HepG2 (cell line): Measurements from ENCODE around the gene AQP11. TPM values are rescaled to one million over a fixed set of nuclear protein-coding genes. Genes with fewer than 3 reads are reported as not detected.

Experiments
- CHD2 ChIP-seq: IDR thresholded peaks from 2 replicates; pipeline ENCODE4 v1.6.1; 2011; ENCODE audit warnings: low read depth, low read length, improper control_type of control experiment
- DR1 ChIP-seq: sonication (generic); formaldehyde crosslinking; IDR thresholded peaks from 2 replicates; pipeline ENCODE4 v1.8.0; 2021; ENCODE audit warnings: mild to moderate bottlenecking, missing genetic modification reagents, inconsistent platforms
- ELF4 ChIP-seq: sonication (generic); formaldehyde crosslinking; IDR thresholded peaks from 2 replicates; pipeline ENCODE4 v1.5.0; 2020; ENCODE audit warnings: missing genetic modification reagents, mild to moderate bottlenecking, moderate library complexity, borderline replicate concordance
- ETV5 ChIP-seq: IDR thresholded peaks from 2 replicates; pipeline ENCODE4 v1.6.1; 2018; ENCODE audit warnings: missing biosample characterization, missing genetic modification reagents, inconsistent platforms, borderline replicate concordance
- HNRNPK ChIP-seq: fragments of 200-400 bp; formaldehyde crosslinking; IDR thresholded peaks from 2 replicates; pipeline ENCODE4 v1.6.1; 2018; ENCODE audit warnings: low read length, low read depth, moderate library complexity, mild to moderate bottlenecking; ENCODE audit not compliant: poor library complexity, severe bottlenecking
- KLF13 ChIP-seq: sonication (generic); formaldehyde crosslinking; IDR thresholded peaks from 2 replicates; pipeline ENCODE4 v1.4.0; 2020; ENCODE audit warnings: mild to moderate bottlenecking, missing genetic modification reagents
- NONO ChIP-seq, 2 experiments: fragments of 450-650 bp in 1 of 2; sonication (generic) in 1 of 2; formaldehyde crosslinking in 1 of 2; IDR thresholded peaks in 1 of 2; conservative IDR thresholded peaks in 1 of 2; 2 replicates each; pipeline versions ENCODE4 v1.6.1 to v1.8.0; 2017 to 2022; ENCODE audit warnings: mild to moderate bottlenecking in 1 of 2, missing genetic modification reagents in 1 of 2, moderate library complexity in 1 of 2
- PLRG1 ChIP-seq: fragments of 450-650 bp; conservative IDR thresholded peaks from 2 replicates; pipeline ENCODE4 v1.6.1; 2016
- SSRP1 ChIP-seq: IDR thresholded peaks from 2 replicates; pipeline ENCODE4 v1.6.1; 2016; ENCODE audit warnings: control low read depth
- TOPORS ChIP-seq: sonication (generic); formaldehyde crosslinking; IDR thresholded peaks from 2 replicates; pipeline ENCODE4 v1.8.0; 2023; ENCODE audit warnings: mild to moderate bottlenecking, missing genetic modification reagents
- ZNF329 ChIP-seq: sonication (generic); formaldehyde crosslinking; IDR thresholded peaks from 2 replicates; pipeline ENCODE4 v1.9.0; 2021; ENCODE audit warnings: low read depth, mild to moderate bottlenecking, missing genetic modification reagents
- ZNF382 ChIP-seq: sonication (generic); formaldehyde crosslinking; IDR thresholded peaks from 2 replicates; pipeline ENCODE4 v1.5.0; 2020; ENCODE audit warnings: missing genetic modification reagents, mild to moderate bottlenecking, borderline replicate concordance
- ZNF510 ChIP-seq: sonication (generic); formaldehyde crosslinking; IDR thresholded peaks from 2 replicates; pipeline ENCODE4 v1.4.0; 2020; ENCODE audit warnings: low read depth, mild to moderate bottlenecking, missing genetic modification reagents
- ZNF761 ChIP-seq: sonication (generic); formaldehyde crosslinking; conservative IDR thresholded peaks from 2 replicates; pipeline ENCODE4 v1.4.0; 2020; ENCODE audit warnings: mild to moderate bottlenecking, missing genetic modification reagents
- polyA plus RNA-seq, 8 experiments: library from polyadenylated mRNA; depleted of rRNA in 3 of 8; stranded (reverse) in 7 of 8; unstranded in 1 of 8; fragments of >200 nt; fragmentation: Illumina TruSeq in 4 of 8; extraction: Trizol in 4 of 8; gene quantifications; 2 replicates each; pipeline versions ENCODE4 v1.2.1 to v1.2.3, GENCODE V29; 2011 to 2016; ENCODE audit warnings: low read depth in 4 of 8, missing spikeins in 1 of 8, mixed read lengths in 1 of 8; ENCODE audit not compliant: insufficient read depth in 1 of 8
- total RNA-seq, 5 experiments: library from RNA; depleted of rRNA; stranded (reverse); fragments of >200 nt; fragmentation: Illumina TruSeq; extraction: Trizol; gene quantifications; 2 replicates each; pipeline ENCODE4 v1.2.3, GENCODE V29; 2016; ENCODE audit warnings: low read depth in 1 of 5
- TF ChIP-seq, protein P1 (sequence below): sonication (generic); formaldehyde crosslinking; IDR thresholded peaks from 2 replicates; pipeline ENCODE4 v1.9.0; 2022; ENCODE audit warnings: missing genetic modification reagents, mild to moderate bottlenecking, borderline replicate concordance
- TF ChIP-seq, protein P2 (sequence below): sonication (generic); formaldehyde crosslinking; IDR thresholded peaks from 2 replicates; pipeline ENCODE4 v1.5.1; 2020; ENCODE audit warnings: mild to moderate bottlenecking, missing genetic modification reagents, moderate library complexity
- TF ChIP-seq, protein P3 (sequence below): sonication (generic); formaldehyde crosslinking; conservative IDR thresholded peaks from 2 replicates; pipeline ENCODE4 v1.8.0; 2022; ENCODE audit warnings: missing genetic modification reagents
- TF ChIP-seq, protein P4 (sequence below): IDR thresholded peaks from 2 replicates; pipeline ENCODE4 v1.6.1; 2012; ENCODE audit warnings: low read length, improper control_type of control experiment

The AQP11 gene
- total and polyA plus RNA-seq, 2 of the 13 experiments (the other 11 are each of a cell fraction or from before 2014, with no cell fraction given), result 10.4 to 15.3 TPM

DNA sequence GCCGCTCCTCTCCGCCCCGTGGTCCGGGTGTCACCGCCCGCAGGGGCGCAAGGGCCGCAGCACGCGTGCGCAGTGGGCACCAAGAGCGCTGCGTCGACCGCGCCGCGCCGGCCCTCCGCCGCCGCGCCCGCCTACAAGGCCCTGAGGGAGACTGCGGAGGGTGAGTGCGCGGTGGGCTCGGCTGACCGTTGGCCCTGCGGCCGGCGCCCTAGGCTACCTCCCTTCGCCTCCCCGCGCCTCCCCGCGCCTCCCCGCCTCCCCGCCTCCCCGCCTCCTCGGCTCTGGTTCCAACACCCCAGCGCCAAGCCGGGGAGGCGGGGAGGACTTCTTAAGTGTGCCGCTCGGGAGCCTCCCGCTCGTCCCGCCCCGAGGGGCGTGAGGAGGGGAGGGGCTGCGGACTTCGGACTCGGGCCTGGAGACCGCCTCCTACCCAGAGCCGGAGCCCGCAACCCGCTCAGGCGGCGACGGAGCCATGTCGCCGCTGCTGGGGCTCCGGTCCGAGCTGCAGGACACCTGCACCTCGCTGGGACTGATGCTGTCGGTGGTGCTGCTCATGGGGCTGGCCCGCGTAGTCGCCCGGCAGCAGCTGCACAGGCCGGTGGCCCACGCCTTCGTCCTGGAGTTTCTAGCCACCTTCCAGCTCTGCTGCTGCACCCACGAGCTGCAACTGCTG, at the start of gene AQP11 (continued):
- TF ChIP-seq ZNF329 (CRISPR knock-in tag), result peak; percentile 88
- TF ChIP-seq ETV5 (CRISPR knock-in tag), result peak; percentile 23; the same call in 1 of the 2 replicates
- no peak for TF ChIP-seq NONO (IDR thresholded peaks at IDR 0.05)
- peak; percentile 59; the same call in 1 of the 2 replicates for TF ChIP-seq NONO (CRISPR knock-in tag; conservative IDR thresholded peaks at IDR 0.05)
- TF ChIP-seq SSRP1 (CRISPR knock-in tag), result no peak
- TF ChIP-seq ZNF382 (CRISPR knock-in tag), result no peak
- TF ChIP-seq, protein P1, sequence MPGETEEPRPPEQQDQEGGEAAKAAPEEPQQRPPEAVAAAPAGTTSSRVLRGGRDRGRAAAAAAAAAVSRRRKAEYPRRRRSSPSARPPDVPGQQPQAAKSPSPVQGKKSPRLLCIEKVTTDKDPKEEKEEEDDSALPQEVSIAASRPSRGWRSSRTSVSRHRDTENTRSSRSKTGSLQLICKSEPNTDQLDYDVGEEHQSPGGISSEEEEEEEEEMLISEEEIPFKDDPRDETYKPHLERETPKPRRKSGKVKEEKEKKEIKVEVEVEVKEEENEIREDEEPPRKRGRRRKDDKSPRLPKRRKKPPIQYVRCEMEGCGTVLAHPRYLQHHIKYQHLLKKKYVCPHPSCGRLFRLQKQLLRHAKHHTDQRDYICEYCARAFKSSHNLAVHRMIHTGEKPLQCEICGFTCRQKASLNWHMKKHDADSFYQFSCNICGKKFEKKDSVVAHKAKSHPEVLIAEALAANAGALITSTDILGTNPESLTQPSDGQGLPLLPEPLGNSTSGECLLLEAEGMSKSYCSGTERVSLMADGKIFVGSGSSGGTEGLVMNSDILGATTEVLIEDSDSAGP (CRISPR knock-in tag), result peak; percentile 91; the same call in 1 of the 2 replicates
- TF ChIP-seq, protein P2, sequence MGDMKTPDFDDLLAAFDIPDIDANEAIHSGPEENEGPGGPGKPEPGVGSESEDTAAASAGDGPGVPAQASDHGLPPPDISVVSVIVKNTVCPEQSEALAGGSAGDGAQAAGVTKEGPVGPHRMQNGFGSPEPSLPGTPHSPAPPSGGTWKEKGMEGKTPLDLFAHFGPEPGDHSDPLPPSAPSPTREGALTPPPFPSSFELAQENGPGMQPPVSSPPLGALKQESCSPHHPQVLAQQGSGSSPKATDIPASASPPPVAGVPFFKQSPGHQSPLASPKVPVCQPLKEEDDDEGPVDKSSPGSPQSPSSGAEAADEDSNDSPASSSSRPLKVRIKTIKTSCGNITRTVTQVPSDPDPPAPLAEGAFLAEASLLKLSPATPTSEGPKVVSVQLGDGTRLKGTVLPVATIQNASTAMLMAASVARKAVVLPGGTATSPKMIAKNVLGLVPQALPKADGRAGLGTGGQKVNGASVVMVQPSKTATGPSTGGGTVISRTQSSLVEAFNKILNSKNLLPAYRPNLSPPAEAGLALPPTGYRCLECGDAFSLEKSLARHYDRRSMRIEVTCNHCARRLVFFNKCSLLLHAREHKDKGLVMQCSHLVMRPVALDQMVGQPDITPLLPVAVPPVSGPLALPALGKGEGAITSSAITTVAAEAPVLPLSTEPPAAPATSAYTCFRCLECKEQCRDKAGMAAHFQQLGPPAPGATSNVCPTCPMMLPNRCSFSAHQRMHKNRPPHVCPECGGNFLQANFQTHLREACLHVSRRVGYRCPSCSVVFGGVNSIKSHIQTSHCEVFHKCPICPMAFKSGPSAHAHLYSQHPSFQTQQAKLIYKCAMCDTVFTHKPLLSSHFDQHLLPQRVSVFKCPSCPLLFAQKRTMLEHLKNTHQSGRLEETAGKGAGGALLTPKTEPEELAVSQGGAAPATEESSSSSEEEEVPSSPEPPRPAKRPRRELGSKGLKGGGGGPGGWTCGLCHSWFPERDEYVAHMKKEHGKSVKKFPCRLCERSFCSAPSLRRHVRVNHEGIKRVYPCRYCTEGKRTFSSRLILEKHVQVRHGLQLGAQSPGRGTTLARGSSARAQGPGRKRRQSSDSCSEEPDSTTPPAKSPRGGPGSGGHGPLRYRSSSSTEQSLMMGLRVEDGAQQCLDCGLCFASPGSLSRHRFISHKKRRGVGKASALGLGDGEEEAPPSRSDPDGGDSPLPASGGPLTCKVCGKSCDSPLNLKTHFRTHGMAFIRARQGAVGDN (CRISPR knock-in tag), result peak; percentile 95
- no peak for TF ChIP-seq CHD2
- no peak for TF ChIP-seq TOPORS (CRISPR knock-in tag)
- TF ChIP-seq PLRG1, result no peak
- no peak for TF ChIP-seq ZNF510 (CRISPR knock-in tag)
- TF ChIP-seq, protein P3, sequence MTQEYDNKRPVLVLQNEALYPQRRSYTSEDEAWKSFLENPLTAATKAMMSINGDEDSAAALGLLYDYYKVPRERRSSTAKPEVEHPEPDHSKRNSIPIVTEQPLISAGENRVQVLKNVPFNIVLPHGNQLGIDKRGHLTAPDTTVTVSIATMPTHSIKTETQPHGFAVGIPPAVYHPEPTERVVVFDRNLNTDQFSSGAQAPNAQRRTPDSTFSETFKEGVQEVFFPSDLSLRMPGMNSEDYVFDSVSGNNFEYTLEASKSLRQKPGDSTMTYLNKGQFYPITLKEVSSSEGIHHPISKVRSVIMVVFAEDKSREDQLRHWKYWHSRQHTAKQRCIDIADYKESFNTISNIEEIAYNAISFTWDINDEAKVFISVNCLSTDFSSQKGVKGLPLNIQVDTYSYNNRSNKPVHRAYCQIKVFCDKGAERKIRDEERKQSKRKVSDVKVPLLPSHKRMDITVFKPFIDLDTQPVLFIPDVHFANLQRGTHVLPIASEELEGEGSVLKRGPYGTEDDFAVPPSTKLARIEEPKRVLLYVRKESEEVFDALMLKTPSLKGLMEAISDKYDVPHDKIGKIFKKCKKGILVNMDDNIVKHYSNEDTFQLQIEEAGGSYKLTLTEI (CRISPR knock-in tag), result no peak
- no peak for TF ChIP-seq ELF4 (CRISPR knock-in tag)
- 0 out of 2 replicates have a peak, but pooled peaks have one; percentile 32 for TF ChIP-seq DR1 (CRISPR knock-in tag)
- TF ChIP-seq ZNF761 (CRISPR knock-in tag), result peak; percentile 60; the same call in 1 of the 2 replicates
- TF ChIP-seq, protein P4, sequence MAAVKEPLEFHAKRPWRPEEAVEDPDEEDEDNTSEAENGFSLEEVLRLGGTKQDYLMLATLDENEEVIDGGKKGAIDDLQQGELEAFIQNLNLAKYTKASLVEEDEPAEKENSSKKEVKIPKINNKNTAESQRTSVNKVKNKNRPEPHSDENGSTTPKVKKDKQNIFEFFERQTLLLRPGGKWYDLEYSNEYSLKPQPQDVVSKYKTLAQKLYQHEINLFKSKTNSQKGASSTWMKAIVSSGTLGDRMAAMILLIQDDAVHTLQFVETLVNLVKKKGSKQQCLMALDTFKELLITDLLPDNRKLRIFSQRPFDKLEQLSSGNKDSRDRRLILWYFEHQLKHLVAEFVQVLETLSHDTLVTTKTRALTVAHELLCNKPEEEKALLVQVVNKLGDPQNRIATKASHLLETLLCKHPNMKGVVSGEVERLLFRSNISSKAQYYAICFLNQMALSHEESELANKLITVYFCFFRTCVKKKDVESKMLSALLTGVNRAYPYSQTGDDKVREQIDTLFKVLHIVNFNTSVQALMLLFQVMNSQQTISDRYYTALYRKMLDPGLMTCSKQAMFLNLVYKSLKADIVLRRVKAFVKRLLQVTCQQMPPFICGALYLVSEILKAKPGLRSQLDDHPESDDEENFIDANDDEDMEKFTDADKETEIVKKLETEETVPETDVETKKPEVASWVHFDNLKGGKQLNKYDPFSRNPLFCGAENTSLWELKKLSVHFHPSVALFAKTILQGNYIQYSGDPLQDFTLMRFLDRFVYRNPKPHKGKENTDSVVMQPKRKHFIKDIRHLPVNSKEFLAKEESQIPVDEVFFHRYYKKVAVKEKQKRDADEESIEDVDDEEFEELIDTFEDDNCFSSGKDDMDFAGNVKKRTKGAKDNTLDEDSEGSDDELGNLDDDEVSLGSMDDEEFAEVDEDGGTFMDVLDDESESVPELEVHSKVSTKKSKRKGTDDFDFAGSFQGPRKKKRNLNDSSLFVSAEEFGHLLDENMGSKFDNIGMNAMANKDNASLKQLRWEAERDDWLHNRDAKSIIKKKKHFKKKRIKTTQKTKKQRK, result no peak
- TF ChIP-seq HNRNPK, result peak; percentile 59
- TF ChIP-seq KLF13 (CRISPR knock-in tag), result peak; percentile 54; the same call in 1 of the 2 replicates
